ENCODE measurements around the gene C12orf43.

GRCh38 chr12:121023799-121024198 lies 7.5 kb upstream of the C12orf43 start:
- TF ChIP-seq, protein P1, sequence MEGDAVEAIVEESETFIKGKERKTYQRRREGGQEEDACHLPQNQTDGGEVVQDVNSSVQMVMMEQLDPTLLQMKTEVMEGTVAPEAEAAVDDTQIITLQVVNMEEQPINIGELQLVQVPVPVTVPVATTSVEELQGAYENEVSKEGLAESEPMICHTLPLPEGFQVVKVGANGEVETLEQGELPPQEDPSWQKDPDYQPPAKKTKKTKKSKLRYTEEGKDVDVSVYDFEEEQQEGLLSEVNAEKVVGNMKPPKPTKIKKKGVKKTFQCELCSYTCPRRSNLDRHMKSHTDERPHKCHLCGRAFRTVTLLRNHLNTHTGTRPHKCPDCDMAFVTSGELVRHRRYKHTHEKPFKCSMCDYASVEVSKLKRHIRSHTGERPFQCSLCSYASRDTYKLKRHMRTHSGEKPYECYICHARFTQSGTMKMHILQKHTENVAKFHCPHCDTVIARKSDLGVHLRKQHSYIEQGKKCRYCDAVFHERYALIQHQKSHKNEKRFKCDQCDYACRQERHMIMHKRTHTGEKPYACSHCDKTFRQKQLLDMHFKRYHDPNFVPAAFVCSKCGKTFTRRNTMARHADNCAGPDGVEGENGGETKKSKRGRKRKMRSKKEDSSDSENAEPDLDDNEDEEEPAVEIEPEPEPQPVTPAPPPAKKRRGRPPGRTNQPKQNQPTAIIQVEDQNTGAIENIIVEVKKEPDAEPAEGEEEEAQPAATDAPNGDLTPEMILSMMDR (IDR thresholded peaks at IDR 0.05), result no peak
- no peak for TF ChIP-seq POLR2A (IDR thresholded peaks at IDR 0.05)
- no peak for TF ChIP-seq POLR2AphosphoS5 (IDR thresholded peaks at IDR 0.05)
